Prostate gland (tissue), 2 donors: Measurements from ENCODE around the gene RFT1.

ENCODE experiments used
- POLR2A ChIP-seq: fragments of 450-650 bp; IDR thresholded peaks from one replicate; pipeline ENCODE4 v1.6.1; 2016; ENCODE audit warnings: antibody characterized with exemption, mild to moderate bottlenecking
- POLR2AphosphoS5 ChIP-seq: sonication (generic); formaldehyde crosslinking; IDR thresholded peaks from one replicate; pipeline ENCODE4 v1.6.1; 2017; ENCODE audit warnings: antibody characterized with exemption
- TF ChIP-seq, protein P1 (sequence below), 4 experiments: fragments of 200-600 bp in 2 of 4; fragments of 450-650 bp in 2 of 4; sonication (generic) in 2 of 4; IDR thresholded peaks; 1 replicate in 3 of 4; 2 replicates in 1 of 4; pipeline ENCODE4 v1.5.1; 2016 to 2019; ENCODE audit warnings: antibody characterized with exemption in 4 of 4, mild to moderate bottlenecking in 2 of 4, moderate library complexity in 2 of 4

DNA sequence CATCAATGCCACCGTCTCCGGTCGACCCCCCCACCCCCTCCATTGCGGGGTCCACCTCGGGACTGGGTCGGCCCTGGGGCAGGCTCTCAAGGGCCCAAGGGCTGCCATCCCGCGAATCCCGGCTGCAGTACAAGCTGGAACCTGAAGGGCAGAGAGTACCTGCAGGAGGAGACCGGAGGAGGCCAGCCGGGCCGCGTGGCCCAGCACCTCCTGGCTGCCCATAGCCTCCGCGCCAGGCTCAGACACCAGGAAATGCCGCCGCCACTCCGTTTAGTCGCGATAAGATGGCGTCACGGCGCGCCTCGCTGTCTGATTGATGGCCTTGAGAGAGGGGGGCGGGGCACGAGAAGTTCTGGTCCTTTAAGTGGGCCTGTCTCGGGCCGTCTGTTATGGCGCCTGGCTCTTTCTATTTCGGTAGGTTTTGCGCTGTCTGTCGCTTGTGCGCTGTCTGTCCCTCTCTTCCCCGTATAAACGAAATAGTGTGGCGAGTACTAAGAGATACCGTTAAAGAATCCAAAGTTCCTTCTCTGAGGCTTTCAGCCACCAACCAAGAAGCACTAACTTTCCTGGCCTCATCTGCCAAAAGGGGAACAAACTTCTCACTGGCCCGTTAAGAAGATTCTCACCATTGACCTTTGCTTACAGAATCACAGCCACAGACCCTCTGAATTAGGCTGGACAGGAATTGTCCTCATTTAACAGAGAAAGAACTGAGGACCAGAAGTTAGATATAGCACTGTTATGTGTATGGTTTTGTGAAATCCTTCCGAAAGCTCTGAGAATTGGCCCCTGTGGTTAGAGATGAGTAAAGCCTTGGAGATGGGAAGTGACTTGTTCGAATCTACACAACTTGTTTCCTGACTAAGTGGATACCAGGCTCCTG, at the start of gene RFT1:
- TF ChIP-seq, protein P1, sequence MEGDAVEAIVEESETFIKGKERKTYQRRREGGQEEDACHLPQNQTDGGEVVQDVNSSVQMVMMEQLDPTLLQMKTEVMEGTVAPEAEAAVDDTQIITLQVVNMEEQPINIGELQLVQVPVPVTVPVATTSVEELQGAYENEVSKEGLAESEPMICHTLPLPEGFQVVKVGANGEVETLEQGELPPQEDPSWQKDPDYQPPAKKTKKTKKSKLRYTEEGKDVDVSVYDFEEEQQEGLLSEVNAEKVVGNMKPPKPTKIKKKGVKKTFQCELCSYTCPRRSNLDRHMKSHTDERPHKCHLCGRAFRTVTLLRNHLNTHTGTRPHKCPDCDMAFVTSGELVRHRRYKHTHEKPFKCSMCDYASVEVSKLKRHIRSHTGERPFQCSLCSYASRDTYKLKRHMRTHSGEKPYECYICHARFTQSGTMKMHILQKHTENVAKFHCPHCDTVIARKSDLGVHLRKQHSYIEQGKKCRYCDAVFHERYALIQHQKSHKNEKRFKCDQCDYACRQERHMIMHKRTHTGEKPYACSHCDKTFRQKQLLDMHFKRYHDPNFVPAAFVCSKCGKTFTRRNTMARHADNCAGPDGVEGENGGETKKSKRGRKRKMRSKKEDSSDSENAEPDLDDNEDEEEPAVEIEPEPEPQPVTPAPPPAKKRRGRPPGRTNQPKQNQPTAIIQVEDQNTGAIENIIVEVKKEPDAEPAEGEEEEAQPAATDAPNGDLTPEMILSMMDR (IDR thresholded peaks at IDR 0.05), result peak in 2 of 4 experiments; percentile 35 to 48
- TF ChIP-seq POLR2A, result peak; percentile 51
- TF ChIP-seq POLR2AphosphoS5, result peak; percentile 98
